ENCODE results near the gene TMEM17.
"Not testable (repeated sequence)": the region's sequence is repeated elsewhere in the genome, so short reads cannot be mapped to it uniquely, and the experiment has no call there.

The TMEM17 gene

DNA sequence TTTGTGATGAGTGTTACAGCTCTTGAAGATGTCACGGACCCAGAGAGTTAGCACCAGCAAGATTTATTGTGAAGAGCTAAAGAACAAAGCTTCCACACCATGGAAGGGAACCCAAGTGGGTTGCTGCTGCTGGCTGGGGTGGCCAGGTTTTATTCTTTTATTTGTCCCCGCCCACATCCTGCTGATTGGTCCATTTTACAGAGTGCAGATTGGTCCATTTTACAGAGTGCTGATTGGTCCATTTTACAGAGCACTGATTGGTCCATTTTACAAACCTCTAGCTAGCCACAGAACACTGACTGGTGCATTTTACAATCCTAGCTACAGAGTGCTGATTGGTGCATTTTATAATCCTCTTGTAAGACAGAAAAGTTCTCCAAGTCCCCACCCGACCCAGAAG is 29.5 kb upstream of the TMEM17 start:
- H3K36me3 ChIP-seq (ENCODE audit: control insufficient read depth, insufficient read depth, low read length); H3K27ac ChIP-seq (ENCODE audit: low read depth, low read length, severe bottlenecking); H3K4me3 ChIP-seq (ENCODE audit: extremely low read depth, insufficient read depth, low read length, poor library complexity, severe bottlenecking); H3K4me1 ChIP-seq (ENCODE audit: control insufficient read depth, insufficient read depth, low read length, poor library complexity, severe bottlenecking); H3K9me3 ChIP-seq (ENCODE audit: control insufficient read depth, low read length): not testable (repeated sequence)
- WGBS, 2 experiments (ENCODE audit: insufficient coverage in 2 of 2), result 89 to 94% methylated on average over 2 of the region's 3 CpGs

DNA sequence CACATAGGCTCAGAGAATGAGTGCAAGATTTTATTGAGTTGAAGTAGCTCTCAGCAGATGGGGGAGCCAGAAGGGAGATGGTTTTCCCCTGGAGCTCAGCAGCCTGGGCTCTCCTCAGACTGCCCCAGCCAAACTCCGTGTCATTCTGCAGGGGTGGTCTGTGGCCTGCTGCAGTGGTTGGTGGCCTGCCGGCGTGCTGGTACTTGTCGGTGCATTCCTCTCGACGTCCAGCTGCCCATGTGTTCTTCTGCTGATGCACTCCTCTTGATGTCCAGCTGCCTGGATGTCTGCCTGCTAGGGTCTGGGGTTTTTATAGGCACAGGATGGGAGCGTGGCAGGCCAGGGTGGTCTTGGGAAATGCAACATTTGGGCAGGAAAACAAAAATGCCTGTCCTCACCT is 25.6 kb upstream of the TMEM17 start:
- no peaks in the 10 kb centered on the region for H3K36me3 ChIP-seq (ENCODE audit: control insufficient read depth, insufficient read depth, low read length)
- H3K27ac ChIP-seq (ENCODE audit: low read depth, low read length, severe bottlenecking), result no peak overlapping the region
- no peaks in the 10 kb centered on the region for H3K4me1 ChIP-seq (ENCODE audit: control insufficient read depth, insufficient read depth, low read length, poor library complexity, severe bottlenecking)
- 87 to 88% methylated on average over 7 of the region's 7 CpGs for WGBS, 2 experiments (ENCODE audit: insufficient coverage in 2 of 2)
- no peak overlapping the region for H3K4me3 ChIP-seq (ENCODE audit: extremely low read depth, insufficient read depth, low read length, poor library complexity, severe bottlenecking)
- H3K9me3 ChIP-seq (ENCODE audit: control insufficient read depth, low read length), result no peaks in the 10 kb centered on the region

DNA sequence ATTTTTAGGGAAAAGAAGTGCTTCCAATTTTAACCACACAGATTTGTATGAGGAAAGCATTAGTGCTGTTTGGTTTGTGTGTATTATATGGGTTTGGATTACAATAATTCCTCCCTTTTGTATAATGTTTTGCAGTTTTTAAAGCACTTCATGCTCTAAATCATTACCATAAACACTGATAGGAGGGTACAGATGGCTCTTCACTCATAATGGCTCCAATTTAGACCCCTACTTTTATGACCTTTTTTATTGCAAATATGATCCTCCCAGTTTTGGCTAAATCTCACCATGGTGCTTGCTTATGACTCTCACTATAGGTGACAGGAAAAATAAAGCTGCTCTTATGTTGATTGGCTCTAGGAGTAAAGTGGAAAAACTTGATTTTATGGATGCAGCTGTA is 23.8 kb upstream of the TMEM17 start:
- Histone ChIP-seq H3K36me3 (ENCODE audit: control insufficient read depth, insufficient read depth, low read length) (no peaks in the 10 kb centered on the region), H3K4me3 (ENCODE audit: extremely low read depth, insufficient read depth, low read length, poor library complexity, severe bottlenecking) (no peak overlapping the region), H3K9me3 (ENCODE audit: control insufficient read depth, low read length) (no peaks in the 10 kb centered on the region), H3K4me1 (ENCODE audit: control insufficient read depth, insufficient read depth, low read length, poor library complexity, severe bottlenecking) (no peaks in the 10 kb centered on the region), H3K27ac (ENCODE audit: low read depth, low read length, severe bottlenecking) (no peak overlapping the region)

GRCh38 chr2:62527478-62528210 is 21.6 kb upstream of the TMEM17 start:
- no peaks in the 10 kb centered on the region for H3K36me3 ChIP-seq (ENCODE audit: control insufficient read depth, insufficient read depth, low read length)
- no peak overlapping the region for H3K4me3 ChIP-seq (ENCODE audit: extremely low read depth, insufficient read depth, low read length, poor library complexity, severe bottlenecking)
- H3K4me1 ChIP-seq (ENCODE audit: control insufficient read depth, insufficient read depth, low read length, poor library complexity, severe bottlenecking), result no peaks in the 10 kb centered on the region
- no peak overlapping the region for H3K27ac ChIP-seq (ENCODE audit: low read depth, low read length, severe bottlenecking)
- no CpG with 5 or more reads among the region's 3 CpGs for WGBS, 2 experiments (ENCODE audit: insufficient coverage in 2 of 2)
- no peaks in the 10 kb centered on the region for H3K9me3 ChIP-seq (ENCODE audit: control insufficient read depth, low read length)

DNA sequence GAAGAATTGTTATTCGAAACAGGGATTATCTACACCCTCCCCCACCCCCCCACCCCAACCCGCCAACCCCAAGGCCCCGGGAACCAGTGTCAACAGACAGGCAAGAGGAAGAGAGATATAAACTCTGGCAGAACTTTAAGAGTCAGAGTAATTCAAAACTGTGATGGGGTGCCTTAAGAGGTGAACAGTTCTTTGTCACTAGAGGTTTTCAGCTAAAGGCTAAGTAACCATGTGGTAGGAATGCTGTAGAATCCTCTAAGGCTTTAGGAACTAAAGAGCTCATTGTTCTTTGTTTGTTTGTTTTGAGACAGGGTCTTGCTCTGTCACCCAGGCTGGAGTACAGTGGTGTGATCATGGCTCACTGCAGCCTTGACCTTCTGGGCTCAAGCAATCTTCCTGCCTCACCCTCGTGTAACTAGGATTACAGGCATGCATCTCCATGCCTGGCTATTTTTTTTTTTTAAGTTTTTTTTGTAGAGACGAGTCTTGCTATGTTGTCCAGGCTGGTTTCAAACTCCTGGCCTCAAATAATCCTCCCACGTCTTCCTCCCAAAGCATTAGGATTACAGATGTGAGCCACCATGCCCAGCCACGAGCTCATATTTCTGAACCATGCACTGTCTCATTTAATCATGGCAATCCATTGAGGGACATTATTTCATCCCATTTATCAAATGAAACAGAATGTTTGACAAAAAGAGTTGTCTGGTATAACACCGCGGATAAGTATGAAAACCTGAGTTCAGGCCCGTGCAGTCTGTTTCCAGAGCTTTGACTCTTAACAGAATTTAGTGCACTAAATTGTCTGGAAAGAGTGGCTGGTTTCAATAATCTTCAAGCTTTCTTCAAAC is 20.8 kb upstream of the TMEM17 start:
- H3K4me1 ChIP-seq (ENCODE audit: control insufficient read depth, insufficient read depth, low read length, poor library complexity, severe bottlenecking), result no peaks in the 10 kb centered on the region
- H3K4me3 ChIP-seq (ENCODE audit: extremely low read depth, insufficient read depth, low read length, poor library complexity, severe bottlenecking), result no peak overlapping the region
- 65 to 89% methylated on average over 4 to 7 of the region's 10 CpGs for WGBS, 2 experiments (ENCODE audit: insufficient coverage in 2 of 2)
- H3K36me3 ChIP-seq (ENCODE audit: control insufficient read depth, insufficient read depth, low read length), result no peaks in the 10 kb centered on the region
- no peaks in the 10 kb centered on the region for H3K9me3 ChIP-seq (ENCODE audit: control insufficient read depth, low read length)
- H3K27ac ChIP-seq (ENCODE audit: low read depth, low read length, severe bottlenecking), result no peak overlapping the region

DNA sequence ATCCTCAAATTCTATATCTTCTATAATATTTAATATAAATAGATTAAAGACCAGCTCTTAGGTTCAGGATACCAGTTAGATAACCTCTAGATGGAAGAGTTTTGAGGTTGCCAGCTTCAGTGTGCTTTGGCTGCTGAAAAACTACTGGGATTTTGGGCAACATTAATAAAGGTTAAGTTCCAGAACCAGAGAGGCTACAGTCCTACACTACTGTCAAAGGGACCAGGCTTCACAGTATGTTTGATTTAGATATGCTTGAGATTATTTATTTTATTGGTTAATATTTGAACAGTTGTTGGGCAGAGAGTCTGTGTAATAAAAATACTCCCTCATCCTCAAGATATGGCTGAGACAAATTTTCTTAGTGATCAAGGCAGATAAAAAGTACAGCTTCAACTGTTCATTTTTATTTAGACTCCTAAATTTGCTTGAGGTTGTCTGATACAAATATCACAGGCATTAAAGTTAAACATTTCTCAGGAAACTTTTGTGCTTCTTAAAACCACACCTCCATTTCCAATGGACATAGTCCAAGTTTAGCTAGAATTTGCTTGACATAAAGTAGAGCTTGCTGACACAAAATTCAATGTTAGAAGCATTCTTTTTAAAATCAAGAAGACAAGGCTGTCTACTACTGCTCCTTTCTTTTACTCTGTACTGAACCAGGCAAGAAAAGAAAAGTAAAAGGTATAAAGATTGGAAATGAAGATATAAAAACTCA is 19.7 kb upstream of the TMEM17 start:
- Histone ChIP-seq H3K4me1 (ENCODE audit: control insufficient read depth, insufficient read depth, low read length, poor library complexity, severe bottlenecking) (no peaks in the 10 kb centered on the region), H3K36me3 (ENCODE audit: control insufficient read depth, insufficient read depth, low read length) (no peaks in the 10 kb centered on the region), H3K4me3 (ENCODE audit: extremely low read depth, insufficient read depth, low read length, poor library complexity, severe bottlenecking) (no peak overlapping the region), H3K27ac (ENCODE audit: low read depth, low read length, severe bottlenecking) (peak overlapping the region; percentile 33), H3K9me3 (ENCODE audit: control insufficient read depth, low read length) (no peaks in the 10 kb centered on the region)

GRCh38 chr2:62524293-62524941 is 18.4 kb upstream of the TMEM17 start:
- H3K4me1 ChIP-seq (ENCODE audit: control insufficient read depth, insufficient read depth, low read length, poor library complexity, severe bottlenecking), result no peaks in the 10 kb centered on the region
- no peak overlapping the region for H3K4me3 ChIP-seq (ENCODE audit: extremely low read depth, insufficient read depth, low read length, poor library complexity, severe bottlenecking)
- no peak overlapping the region for H3K27ac ChIP-seq (ENCODE audit: low read depth, low read length, severe bottlenecking)
- no peaks in the 10 kb centered on the region for H3K9me3 ChIP-seq (ENCODE audit: control insufficient read depth, low read length)
- 95 to 100% methylated on average over 2 to 3 of the region's 5 CpGs for WGBS, 2 experiments (ENCODE audit: insufficient coverage in 2 of 2)
- no peaks in the 10 kb centered on the region for H3K36me3 ChIP-seq (ENCODE audit: control insufficient read depth, insufficient read depth, low read length)

GRCh38 chr2:62521061-62521460 is 15.1 kb upstream of the TMEM17 start:
- not testable (repeated sequence) for H3K4me1 ChIP-seq (ENCODE audit: control insufficient read depth, insufficient read depth, low read length, poor library complexity, severe bottlenecking); H3K36me3 ChIP-seq (ENCODE audit: control insufficient read depth, insufficient read depth, low read length); H3K9me3 ChIP-seq (ENCODE audit: control insufficient read depth, low read length); H3K27ac ChIP-seq (ENCODE audit: low read depth, low read length, severe bottlenecking); H3K4me3 ChIP-seq (ENCODE audit: extremely low read depth, insufficient read depth, low read length, poor library complexity, severe bottlenecking)
- WGBS, 2 experiments (ENCODE audit: insufficient coverage in 2 of 2), result 91 to 93% methylated on average over 10 to 11 of the region's 14 CpGs

GRCh38 chr2:62512384-62512783 is 6.4 kb upstream of the TMEM17 start:
- Histone ChIP-seq H3K4me3 (ENCODE audit: extremely low read depth, insufficient read depth, low read length, poor library complexity, severe bottlenecking) (no peak overlapping the region), H3K27ac (ENCODE audit: low read depth, low read length, severe bottlenecking) (no peak overlapping the region), H3K36me3 (ENCODE audit: control insufficient read depth, insufficient read depth, low read length) (no peaks in the 10 kb centered on the region), H3K9me3 (ENCODE audit: control insufficient read depth, low read length) (no peaks in the 10 kb centered on the region), H3K4me1 (ENCODE audit: control insufficient read depth, insufficient read depth, low read length, poor library complexity, severe bottlenecking) (no peaks in the 10 kb centered on the region)
- 100% methylated on average over 1 of the region's 4 CpGs; no CpG with 5 or more reads in 1 of the 2 experiments for WGBS, 2 experiments (ENCODE audit: insufficient coverage in 2 of 2)

- H3K4me3 ChIP-seq (ENCODE audit: extremely low read depth, insufficient read depth, low read length, poor library complexity, severe bottlenecking), result no peak overlapping the region
- H3K36me3 ChIP-seq (ENCODE audit: control insufficient read depth, insufficient read depth, low read length), result no peaks in the 10 kb centered on the region
- no peaks in the 10 kb centered on the region for H3K9me3 ChIP-seq (ENCODE audit: control insufficient read depth, low read length)
- H3K4me1 ChIP-seq (ENCODE audit: control insufficient read depth, insufficient read depth, low read length, poor library complexity, severe bottlenecking), result no peaks in the 10 kb centered on the region
- H3K27ac ChIP-seq (ENCODE audit: low read depth, low read length, severe bottlenecking), result no peak overlapping the region
- 80 to 100% methylated on average over 1 to 2 of the region's 6 CpGs for WGBS, 2 experiments (ENCODE audit: insufficient coverage in 2 of 2)
These were observed 5.6 kb upstream of the TMEM17 start for GRCh38 chr2:62511636-62512035.
